GM12874 (cell line): Measurements from ENCODE around the gene CASP2.

Source experiments
- TF ChIP-seq, protein P1 (sequence below): IDR thresholded peaks from 2 replicates; pipeline ENCODE4 v1.5.1; 2011; ENCODE audit warnings: low read depth, mild to moderate bottlenecking, control low read depth, low read length, moderate library complexity; ENCODE audit not compliant: insufficient read depth

The CASP2 gene

DNA sequence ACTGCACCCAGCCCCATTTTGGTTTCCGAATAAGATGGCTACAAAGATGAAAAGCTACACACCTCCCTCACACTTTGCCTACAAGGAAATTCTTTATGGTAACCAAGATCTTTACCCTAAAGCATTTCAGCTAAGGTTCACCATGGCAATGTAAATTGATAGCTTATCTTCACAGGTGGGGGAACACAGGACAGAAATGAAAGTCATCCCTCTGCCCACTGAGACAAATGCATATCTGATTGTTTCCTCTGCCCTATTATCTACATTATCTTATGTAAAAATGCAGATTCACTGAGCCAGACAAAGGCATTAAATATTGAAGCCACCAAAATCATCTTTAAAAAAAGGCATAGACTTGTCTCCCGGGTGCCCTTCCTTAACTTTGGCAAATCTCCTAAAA lies 6.6 kb upstream of the CASP2 start:
- TF ChIP-seq, protein P1, sequence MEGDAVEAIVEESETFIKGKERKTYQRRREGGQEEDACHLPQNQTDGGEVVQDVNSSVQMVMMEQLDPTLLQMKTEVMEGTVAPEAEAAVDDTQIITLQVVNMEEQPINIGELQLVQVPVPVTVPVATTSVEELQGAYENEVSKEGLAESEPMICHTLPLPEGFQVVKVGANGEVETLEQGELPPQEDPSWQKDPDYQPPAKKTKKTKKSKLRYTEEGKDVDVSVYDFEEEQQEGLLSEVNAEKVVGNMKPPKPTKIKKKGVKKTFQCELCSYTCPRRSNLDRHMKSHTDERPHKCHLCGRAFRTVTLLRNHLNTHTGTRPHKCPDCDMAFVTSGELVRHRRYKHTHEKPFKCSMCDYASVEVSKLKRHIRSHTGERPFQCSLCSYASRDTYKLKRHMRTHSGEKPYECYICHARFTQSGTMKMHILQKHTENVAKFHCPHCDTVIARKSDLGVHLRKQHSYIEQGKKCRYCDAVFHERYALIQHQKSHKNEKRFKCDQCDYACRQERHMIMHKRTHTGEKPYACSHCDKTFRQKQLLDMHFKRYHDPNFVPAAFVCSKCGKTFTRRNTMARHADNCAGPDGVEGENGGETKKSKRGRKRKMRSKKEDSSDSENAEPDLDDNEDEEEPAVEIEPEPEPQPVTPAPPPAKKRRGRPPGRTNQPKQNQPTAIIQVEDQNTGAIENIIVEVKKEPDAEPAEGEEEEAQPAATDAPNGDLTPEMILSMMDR, result no peak

DNA sequence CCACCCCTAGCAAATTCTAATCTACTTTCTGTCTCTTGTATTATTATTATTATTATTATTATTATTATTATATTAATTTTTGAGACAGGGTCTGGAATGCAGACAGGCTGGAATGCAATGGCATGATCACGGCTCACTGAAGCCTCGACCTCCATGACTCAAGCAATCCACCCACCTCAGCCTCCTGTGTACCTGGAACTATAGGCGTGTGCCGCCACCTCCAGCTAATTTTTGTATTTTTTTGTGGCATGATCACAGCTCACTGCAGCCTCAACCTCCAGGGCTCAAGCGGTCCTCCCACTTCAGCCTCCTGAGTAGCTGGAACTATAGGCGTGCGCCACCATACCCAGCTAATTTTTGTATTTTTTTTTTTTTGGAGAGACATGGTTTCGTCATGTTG lies 6.0 kb upstream of the CASP2 start:
- TF ChIP-seq, protein P1, result no peak

DNA sequence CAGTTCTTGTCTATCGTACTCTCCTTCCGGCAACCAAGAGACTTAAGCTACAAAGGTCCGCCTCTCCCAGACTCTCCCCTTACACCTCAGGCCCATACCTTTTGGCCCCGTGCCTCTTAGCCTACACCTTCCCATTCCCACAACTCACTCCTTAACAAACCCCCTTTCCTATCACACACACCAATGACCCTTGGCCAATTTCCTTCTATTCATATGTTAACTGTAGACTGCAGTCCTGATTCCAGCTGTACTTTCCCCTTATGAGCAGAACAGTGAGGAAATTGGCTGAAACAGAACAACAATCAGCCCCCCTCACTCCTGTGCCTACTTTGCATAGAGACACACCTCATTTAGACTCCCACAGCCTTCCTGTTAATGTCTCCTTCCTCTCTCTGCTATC lies 4.8 kb upstream of the CASP2 start:
- TF ChIP-seq, protein P1, result no peak

DNA sequence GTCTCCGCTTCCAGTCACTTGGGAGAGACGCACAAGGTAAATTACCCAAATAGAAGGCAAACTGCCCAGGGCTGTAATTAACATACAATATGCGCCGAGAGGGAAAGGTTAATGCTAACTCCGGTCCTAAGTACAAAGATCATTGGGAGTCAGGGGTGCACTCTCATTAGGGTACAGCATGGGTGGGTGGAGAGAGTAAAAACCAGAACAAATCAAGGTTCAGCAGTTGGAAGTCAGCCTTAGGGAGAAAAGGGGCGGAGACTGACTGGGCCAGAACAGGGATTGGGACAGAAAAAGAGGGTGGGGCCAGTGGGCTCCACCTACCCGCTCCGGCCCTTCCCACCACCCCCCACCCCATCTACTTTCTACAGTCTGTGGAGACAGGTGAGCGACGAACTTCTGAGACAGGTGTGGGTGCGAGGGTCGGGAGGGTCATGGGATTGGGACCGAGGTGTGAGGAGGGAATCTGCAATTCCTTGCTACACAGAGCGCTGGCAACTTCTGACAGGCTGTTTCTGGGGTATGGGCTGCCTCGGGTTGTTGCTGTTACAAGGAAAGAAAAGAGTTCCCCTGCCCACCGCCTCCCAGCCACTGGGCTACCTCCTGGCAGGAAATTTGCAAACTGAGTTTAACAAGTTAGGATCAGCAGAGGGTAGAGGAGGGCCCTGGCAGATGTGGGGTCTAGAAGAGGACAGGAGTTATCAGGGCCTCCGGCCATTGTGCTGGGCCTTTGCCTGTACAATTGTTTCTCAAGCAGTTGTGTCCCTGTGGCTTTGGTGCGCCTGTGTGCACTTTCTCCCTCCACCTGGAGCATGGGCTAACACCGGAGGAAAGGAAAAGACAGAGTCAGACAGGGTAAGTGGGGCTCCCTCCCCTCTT lies 3.3 kb upstream of the CASP2 start, which contains the start of gene TMEM139:
TSS of gene TMEM139 (plus strand) at position 368 of the 879 bp plus-strand sequence. CDS start 1,000 bp downstream, outside the sequence.
- TF ChIP-seq, protein P1, result no peak

DNA sequence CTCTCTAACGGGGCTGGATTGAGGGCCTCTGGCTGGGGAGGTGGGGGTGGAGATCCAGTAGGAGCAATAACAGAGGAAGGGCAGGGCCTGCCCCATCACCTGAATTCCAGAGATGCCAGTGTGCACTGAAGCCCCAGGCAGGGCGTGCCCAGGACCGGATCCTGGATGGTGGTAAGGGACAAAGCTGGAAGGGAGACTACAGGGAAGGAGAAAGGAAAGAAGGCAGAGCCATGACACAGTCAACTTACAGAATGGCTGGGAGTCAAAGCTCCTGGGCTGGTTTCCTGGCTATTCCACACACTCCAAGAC lies 2.7 kb upstream of the CASP2 start:
- TF ChIP-seq, protein P1, result no peak

DNA sequence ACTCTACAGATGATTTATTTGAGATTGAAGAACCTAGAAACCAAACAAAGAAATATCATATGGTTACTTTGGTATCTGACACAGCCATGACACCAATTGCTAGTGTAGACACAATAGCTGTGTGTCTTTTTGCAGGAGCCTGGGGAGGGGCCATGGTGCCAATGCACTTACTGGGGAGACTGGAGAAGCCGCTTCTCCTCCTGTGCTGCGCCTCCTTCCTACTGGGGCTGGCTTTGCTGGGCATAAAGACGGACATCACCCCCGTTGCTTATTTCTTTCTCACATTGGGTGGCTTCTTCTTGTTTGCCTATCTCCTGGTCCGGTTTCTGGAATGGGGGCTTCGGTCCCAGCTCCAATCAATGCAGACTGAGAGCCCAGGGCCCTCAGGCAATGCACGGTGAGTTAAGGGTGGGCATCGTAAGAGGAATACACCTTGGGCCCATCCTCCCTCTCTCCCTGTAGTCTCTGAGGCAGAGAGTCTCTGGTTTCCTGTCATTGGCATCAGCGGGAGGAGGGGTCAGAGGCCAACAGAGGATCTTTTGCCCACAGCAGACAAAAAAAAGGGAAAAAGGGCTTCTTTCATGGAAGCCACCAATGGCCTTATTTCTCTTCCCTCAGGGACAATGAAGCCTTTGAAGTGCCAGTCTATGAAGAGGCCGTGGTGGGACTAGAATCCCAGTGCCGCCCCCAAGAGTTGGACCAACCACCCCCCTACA lies 2.2 kb upstream of the CASP2 start:
- TF ChIP-seq, protein P1, result no peak

DNA sequence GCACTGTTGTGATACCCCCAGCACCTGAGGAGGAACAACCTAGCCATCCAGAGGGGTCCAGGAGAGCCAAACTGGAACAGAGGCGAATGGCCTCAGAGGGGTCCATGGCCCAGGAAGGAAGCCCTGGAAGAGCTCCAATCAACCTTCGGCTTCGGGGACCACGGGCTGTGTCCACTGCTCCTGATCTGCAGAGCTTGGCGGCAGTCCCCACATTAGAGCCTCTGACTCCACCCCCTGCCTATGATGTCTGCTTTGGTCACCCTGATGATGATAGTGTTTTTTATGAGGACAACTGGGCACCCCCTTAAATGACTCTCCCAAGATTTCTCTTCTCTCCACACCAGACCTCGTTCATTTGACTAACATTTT lies 1.6 kb upstream of the CASP2 start:
- TF ChIP-seq, protein P1, result no peak
